Upper lobe of left lung (tissue), 4 donors: ENCODE data around the gene IMMP2L.
"Not testable (repeated sequence)": the region's sequence is repeated elsewhere in the genome, so short reads cannot be mapped to it uniquely, and the experiment has no call there.

Experiments
- CTCF ChIP-seq, 6 experiments: fragments of 450-650 bp in 4 of 6; fragments of 200-600 bp in 2 of 6; sonication (generic) in 2 of 6; IDR thresholded peaks; one replicate each; pipeline ENCODE4 v1.5.1; 2016 to 2019; ENCODE audit warnings: antibody characterized with exemption in 6 of 6
- POLR2A ChIP-seq, 4 donors: fragments of 450-650 bp; IDR thresholded peaks; one replicate each; pipeline ENCODE4 v1.5.1; 2016 to 2017; ENCODE audit warnings: antibody characterized with exemption in 4 of 4, mild to moderate bottlenecking in 2 of 4

- not testable (repeated sequence) for TF ChIP-seq CTCF, POLR2A (IDR thresholded peaks at IDR 0.05)
These were observed 238.6 kb downstream of the IMMP2L start for GRCh38 chr7:111323670-111324069.
